NCI-H2107 treated with DMSO at 0.1 percent for 48 hours (cell line): ENCODE data around the gene OCLN.
"Not testable (repeated sequence)": the region's sequence is repeated elsewhere in the genome, so short reads cannot be mapped to it uniquely, and the experiment has no call there.

Experiments
- DNase-seq: peaks from one replicate; lab custom pipeline; 2025; ENCODE audit not compliant: unreplicated experiment; lab: John Stamatoyannopoulos, UW

OCLN gene

DNA sequence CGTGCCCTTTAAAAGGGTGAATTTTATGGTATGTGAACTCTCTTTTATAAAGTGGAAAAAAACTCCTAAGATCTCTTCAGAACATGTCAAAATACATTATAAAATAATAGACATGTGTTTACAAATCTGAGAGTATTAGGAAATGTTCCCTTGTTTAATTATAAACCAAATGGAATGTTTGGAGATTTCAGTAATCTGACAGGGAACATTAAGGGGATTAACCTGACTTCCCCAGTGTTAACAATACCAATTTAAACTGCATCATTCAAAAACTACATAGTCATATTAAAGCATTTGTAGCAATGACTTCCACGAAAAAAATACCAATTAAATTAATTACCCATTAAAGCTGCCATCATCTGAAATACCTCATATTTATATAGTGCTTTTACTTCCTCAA is 1.6 kb upstream of the OCLN start:
- no peak for DNase-seq

DNA sequence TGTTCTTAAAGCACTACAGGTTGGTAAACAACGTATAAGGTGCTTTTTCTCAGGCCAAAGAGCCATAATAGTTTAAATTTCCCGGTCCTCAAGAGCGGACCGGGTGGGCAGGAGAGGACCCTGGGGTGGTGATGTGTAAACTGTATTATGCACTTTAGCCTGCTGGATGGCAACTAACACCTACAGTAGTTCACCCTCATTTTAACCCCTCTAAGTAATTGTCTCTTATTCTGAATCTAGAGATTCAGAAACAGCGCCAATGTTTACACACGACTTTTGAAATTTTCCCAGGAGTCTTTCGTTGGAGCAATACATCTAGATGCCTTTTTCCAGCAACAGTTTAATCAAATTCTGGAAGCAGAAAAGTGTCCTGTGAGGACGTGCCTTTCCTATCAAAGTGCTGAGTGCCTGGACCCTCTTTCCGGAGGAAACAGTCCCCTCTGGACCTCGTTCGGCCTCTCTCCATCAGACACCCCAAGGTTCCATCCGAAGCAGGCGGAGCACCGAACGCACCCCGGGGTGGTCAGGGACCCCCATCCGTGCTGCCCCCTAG is 676 bp upstream of the OCLN start:
- DNase-seq, result no peak

DNA sequence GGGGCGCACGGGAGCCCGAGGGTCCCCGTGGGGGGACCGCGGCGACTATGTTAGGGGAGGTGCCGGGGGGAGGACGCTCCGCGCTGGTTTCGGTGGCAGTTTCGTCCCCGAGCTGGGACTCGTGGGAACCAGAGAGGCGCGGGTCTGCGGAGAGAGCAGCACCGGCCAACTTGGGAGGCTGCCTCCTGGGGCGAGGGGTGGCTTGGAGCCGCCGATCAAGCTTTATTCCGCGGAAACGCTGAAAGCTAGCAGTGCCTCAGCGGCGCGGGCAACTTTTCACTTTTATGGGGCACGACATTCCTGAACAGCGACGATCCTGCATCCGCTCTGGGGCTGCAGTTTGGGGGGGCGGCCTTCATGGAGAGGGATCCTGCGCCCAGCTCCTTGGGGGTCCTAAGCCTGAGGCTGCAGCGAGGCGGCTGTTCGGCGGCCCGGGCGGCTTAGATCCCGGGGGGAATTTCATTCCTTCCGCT is 369 bp downstream of the OCLN start:
- DNase-seq, result no peak

DNA sequence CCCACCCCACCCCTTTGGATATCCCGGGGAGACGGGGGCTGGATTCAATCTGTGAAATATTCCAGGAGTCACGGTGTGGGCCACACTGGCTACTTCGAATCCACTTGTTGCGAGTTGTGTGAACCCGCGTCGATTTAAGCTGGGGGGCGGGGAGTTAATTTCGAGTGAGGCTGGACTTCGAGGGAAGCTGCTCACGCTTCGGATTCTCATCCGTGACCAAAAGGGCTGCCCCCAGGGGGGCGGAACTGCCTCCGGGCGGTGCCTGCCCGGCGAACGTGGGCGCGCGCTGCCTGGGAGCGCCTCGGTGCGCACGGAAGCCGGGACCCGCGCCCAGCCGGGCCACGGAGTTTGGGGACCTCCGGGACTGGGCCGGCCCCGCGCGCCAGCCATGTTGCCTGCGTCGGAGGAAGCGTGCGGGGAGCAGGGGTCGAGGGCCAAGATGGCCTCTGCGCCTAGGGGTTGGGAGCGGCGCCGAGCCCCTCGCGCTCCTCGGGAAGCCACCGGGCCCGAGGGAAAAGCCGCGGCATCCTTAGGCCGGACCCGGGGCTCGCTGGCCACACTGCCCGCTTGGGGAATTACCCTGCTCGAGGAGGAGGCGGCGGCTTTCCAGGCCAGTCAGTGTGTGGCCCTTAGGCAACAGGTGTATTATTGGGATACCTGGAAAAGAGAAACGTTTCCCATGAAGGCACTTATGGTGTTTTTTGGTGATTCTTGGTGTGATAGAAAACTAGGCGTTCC is 975 bp downstream of the OCLN start:
- no peak for DNase-seq

DNA sequence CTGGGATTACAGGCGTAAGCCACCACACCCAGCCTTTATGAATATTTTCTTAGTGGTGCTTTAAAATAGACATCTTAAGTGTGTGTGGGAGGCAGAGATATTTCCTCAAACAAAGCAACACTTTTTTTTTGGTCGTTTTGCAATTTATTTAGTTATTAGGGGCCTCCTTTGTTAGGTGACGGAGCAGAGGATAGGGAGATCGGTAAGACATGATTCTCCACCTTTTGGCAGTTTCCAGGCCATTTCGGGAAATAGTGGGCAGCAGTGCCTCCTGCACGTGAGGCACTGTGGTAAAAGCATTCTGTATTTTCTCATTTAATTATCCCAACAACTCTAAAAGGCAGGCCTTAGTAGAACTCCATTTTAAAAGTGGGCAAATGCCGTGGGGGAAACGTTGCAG is 1.9 kb downstream of the OCLN start:
- DNase-seq, result no peak

DNA sequence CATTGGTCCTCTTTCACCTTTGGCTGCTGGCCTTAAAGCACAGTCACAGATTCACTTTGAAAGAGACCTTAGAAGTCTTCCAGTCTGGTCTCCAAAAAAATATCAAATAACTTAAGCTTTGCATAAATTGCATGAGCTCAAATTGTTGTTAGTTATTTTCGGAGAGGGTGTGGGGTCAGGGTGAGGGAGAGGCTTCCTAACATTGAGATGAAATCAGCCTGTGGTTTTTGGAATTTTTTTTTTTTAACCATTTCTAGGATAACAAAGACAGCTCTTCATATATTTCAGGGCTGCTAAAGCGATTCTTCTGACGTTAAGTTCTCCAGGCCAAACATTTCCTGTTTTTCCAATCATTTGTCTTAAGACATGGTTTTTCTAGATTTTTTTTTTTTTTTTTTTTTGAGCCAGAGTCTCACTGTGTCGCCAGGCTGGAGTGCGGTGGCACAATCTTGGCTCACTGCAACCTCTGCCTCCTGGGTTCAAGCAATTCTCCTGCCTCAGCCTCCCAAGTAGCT is 4.5 kb downstream of the OCLN start:
- no peak for DNase-seq

DNA sequence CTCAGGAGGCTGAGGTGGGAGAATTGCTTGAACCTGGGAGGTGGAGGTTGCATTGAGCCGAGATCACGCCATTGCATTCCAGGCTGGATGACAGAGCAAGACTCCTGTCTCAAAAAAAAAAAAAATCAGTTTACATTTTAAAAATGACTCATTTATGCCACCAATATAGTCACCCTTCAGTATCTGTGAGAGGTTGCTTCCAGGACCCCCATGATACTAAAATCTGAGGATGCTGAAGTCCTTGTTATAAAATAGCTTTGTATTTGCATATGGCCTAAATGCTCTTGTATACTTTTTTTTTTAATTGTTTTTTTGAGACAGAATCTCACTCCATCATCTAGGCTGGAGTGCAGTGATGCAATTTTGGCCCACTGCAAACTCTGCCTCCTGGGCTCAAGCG is 5.8 kb downstream of the OCLN start:
- no peak for DNase-seq

DNA sequence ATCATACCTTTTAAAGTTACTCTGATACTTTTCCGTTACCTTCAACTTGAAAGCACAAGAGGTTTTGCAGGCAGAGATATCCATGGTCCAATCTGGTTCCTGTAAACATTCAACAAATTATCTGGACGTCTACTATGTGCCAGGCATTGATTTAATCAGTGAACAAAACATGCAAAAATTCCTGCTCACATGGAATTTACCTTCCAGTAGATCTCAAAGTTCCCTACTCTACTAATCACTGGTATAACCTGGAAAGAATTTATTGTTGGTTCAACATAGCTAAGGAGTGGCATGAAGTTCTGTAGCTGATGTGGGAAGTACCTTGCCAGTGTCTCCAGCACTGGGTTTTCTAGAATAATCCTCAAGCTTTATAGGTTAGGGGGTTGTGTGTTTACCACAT is 9.8 kb downstream of the OCLN start:
- DNase-seq, result no peak

DNA sequence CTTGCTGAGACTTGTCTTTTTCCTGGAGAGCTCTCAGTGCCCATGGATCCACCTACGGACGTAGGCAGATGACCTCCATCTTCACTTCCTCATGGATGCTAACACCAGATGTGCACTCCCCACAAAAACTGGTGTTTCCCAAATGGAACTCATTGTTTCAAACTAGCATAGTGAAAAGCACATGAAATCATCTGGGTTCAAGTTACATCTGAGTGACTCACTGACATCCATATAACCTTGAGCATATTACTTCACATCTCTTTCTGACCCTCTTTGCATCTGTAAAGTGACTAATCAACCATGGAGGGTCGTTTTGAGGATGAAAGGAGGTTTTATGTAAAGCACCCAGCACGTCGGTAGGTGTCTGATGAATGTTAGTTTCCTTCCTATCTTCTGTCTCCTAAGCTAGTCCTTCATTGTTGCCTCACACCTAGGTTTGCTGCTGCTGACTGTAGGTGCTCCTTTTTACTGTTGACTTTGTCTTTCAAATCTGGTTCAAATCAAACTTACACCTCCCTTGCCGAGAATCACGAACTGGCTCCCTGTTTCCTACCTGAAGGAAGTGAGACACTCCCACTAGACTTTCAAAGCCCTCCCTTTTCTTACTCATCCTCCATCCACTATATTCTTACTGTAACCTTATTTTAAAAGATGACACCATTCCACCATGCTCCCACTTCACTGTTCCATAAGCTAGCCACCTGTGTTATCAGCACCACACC is 10.3 kb downstream of the OCLN start:
- no peak for DNase-seq

DNA sequence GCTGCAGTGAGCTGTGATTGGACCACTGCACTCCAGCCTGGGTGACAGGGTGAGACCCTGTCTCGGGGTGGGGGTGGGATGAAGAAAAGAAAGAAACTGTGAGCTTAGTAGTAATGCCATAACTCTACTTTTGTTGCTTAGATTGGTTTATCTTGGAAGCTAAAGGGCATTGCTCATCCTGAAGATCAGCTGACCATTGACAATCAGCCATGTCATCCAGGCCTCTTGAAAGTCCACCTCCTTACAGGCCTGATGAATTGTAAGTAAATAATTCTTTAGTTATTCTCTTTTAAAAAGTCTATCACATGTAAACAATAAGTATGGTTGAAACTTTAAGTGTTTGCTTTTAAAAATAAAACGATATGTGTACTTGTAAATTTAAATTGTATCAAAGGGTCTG is 11.4 kb downstream of the OCLN start:
- no peak for DNase-seq

DNA sequence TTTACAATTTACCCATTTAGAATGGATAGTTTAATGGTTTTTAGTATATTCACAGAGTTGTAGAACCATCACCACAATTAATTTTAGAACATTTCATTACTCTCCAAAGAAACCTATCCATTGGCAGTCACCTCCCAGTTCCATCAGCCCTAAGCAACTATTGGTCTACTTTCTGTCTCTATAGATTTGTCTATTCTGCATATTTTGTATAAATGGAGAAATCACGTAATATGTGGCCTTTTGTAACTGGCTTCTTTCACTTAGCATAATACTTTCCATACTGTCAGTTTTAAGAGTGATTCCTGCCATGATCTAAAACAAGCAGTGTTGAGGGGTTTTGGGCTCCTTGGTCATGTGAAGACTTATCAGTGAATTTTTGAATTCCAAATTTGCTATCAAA is 12.7 kb downstream of the OCLN start:
- DNase-seq, result no peak

DNA sequence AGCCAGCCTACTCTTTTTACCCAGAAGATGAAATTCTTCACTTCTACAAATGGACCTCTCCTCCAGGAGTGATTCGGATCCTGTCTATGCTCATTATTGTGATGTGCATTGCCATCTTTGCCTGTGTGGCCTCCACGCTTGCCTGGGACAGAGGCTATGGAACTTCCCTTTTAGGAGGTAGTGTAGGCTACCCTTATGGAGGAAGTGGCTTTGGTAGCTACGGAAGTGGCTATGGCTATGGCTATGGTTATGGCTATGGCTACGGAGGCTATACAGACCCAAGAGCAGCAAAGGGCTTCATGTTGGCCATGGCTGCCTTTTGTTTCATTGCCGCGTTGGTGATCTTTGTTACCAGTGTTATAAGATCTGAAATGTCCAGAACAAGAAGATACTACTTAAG is 16.6 kb downstream of the OCLN start:
- DNase-seq, result no peak

DNA sequence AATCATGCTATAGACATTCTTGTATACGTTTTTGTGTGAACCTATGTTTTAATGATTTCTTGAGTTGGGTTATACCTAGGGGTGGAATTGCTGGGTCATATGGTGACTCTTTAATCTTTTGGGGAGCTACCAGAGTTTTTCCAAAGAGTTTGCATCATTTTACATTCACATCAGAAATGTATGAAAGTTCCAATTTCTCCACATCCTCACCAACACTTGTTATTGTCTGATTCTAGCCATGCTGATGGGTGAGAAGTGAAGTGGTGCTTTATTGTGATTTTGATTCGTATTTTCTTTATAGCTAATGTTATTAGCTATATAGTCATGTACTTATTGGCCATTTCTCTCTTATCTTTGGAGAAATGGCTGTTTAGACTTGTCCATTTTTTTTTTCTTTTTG is 18.1 kb downstream of the OCLN start:
- DNase-seq, result no peak

DNA sequence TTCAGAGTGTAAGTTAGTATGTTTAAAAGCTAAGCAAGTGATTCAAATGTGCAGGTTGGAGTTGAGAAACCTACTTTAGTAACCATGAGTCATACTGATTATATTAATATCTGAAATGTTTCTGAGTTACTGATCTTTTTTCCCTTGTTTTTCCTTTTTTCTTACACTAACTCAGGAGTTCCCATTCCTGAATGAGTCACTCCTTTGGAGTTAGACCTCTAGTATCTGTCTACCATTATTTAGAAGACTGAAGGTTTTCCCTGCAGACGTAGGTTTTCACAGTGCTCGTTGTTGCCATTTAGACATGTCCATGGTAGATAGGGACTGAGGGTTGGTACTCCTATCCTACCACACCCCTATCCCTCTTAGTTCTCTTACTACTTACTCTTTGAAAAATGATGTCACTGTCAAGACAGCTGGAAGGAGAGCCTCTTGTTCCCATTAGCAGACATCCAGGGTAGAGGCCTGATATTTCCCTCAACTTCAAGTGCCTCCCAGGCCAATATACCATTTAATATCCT is 20.2 kb downstream of the OCLN start:
- DNase-seq, result no peak

DNA sequence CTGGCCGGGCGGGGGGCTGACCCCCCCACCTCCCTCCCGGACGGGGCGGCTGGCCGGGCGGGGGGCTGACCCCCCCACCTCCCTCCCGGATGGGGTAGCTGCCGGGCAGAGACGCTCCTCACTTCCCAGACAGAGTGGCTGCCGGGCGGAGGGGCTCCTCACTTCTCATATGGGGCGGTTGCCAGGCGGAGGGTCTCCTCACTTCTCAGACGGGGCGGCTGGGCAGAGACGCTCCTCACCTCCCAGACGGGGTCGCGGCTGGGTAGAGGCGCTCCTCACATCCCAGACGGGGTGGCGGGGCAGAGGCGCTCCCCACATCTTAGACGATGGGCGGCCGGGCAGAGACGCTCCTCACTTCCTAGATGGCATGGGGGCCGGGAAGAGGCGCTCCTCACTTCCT is 23.0 kb downstream of the OCLN start:
- not testable (repeated sequence) for DNase-seq

DNA sequence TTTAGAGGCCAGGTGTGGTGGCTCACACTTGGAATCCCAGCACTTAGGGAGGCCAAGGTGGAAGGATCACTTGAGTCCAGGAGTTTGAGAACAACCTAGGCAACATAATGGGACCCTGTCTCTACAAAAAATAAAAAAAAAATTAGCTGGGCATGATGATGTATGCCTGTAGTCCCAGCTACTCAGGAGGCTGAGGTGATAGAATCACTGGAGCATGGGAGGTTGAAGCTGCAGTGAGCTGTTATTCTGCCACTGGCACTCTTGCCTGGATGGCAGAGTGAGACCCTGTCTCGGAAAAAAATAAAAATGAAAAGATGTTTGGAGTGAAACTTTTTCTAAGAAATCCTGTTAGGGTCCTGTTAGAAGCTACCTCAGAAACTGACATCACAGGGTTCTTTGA is 24.2 kb downstream of the OCLN start:
- no peak for DNase-seq

DNA sequence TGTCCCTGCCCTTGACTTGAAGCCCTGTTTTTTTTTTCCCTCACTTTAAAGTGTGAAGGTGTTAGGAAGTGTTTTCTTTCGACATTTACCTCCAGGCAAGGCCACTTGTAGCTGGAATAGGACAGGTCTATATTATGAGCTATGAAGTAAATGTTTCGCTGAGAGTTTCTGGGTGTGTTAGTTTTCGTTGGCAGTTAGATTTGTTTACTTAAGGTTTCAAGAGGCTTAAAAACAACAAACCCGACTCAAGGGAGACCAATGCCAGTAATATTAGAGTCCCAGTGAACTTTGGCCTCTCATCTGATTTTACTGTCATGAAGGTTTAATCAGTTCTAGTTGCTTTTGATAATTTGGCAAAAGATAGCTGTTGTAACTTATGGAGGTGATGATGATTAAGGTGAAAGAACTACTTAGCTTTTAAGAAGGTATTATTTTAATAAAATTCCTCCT is 25.2 kb downstream of the OCLN start:
- peak; percentile 59 for DNase-seq

DNA sequence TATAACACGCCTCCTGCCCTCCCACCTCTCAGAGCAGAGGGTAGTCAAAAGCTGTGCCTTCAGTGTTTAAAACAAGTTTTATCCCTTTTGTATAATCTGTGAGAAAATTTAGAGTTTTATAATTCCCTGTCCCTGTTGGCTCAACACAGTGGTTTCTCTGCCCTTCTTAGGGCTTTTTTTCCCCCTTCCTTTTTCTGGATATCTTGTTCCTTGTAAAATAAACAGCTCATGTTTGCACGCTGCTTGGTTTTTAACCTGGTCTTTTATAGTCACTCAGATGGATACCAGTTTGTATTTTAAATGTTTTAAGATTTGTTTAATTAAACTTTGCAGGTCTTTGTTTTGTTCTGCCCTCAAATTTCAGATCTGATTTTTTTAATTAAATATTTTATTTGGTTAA is 26.7 kb downstream of the OCLN start:
- no peak for DNase-seq

DNA sequence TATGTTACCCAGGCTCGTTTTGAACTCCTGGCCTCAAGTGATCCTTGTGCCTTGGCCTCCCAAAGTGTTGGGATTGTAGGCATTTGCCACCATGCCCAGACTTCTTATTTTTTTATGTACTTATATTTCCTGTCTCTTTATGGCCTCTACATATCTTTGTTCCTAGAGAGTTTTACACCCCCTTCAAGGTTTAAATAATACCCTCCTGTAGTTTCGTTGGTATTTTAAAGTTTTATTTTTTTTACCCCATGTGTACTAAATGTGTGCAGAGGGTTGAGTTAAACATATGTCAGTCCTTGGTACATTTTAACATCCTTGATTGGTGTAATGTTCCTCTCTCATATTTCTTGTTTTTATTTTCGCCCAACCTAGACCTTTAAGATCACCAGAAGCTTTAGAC is 29.4 kb downstream of the OCLN start:
- DNase-seq, result no peak

DNA sequence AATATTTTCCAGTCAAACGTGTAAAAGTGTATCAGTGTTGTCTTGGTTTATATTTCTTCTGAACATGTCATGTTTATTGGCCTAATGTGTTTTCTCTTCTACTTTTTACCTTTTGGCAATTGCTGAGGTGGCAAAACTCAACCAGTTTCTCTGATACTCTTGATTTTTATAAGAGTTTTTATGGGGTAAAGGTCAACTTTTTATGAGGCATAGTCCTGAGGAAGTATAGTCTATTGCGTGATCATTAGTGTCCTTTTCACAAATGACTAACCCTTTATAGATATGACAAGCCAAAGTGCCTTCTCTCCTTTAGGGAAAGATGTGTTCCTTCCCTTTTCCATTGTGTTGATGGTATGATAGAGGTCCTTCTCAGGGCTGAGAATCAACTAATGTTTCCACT is 32.9 kb downstream of the OCLN start:
- no peak for DNase-seq

DNA sequence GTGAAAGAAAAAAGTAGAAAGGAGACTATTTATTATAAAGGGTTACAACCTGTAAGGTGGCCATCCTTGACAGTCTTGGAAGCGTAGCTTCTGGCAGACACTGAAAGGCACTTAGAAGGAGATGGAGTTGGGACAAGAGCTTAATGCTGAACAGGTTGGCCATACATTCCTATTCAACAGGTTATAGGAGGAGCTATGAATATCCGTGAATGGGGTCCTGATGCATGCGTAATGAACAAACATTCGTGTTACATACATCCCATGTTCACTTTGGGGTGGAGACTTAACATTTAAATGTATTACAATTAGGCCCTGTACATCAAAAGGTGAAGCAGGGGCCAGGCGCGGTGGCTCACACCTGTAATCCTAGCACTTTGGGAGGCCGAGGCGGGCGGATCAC is 34.1 kb downstream of the OCLN start:
- DNase-seq, result no peak
